ENCODE data around the gene DIP2B.

The DIP2B gene

GRCh38 chr12:50728417-50728816 lies 223.6 kb downstream of the DIP2B start:
- no peaks in the 10 kb centered on the region for H3K27me3 ChIP-seq
- no peaks in the 10 kb centered on the region for H3K9me3 ChIP-seq
- no peaks in the 10 kb centered on the region for H3K4me1 ChIP-seq (ENCODE audit: control insufficient read depth in 1 of 2, insufficient read depth in 1 of 2, low read depth in 1 of 2, low read length in 1 of 2)
- H3K4me3 ChIP-seq (ENCODE audit: low read depth in 1 of 2, low read length in 1 of 2) = no peak overlapping the region
- peaks cover 99% of the 10 kb centered on the region for H3K36me3 ChIP-seq
- TF ChIP-seq CTCF (IDR thresholded peaks at IDR 0.05) = no peak
- H3K27ac ChIP-seq = no peak overlapping the region

- no peak overlapping the region for H3K4me3 ChIP-seq (ENCODE audit: low read depth in 1 of 2, low read length in 1 of 2)
- no peaks in the 10 kb centered on the region for H3K4me1 ChIP-seq (ENCODE audit: control insufficient read depth in 1 of 2, insufficient read depth in 1 of 2, low read depth in 1 of 2, low read length in 1 of 2)
- no peak for TF ChIP-seq CTCF (IDR thresholded peaks at IDR 0.05)
- no peaks in the 10 kb centered on the region for H3K9me3 ChIP-seq
- no peak overlapping the region for H3K27ac ChIP-seq
- no peaks in the 10 kb centered on the region for H3K27me3 ChIP-seq
- peaks cover 99% of the 10 kb centered on the region for H3K36me3 ChIP-seq
These were observed 224.1 kb downstream of the DIP2B start for GRCh38 chr12:50728841-50729240.

GRCh38 chr12:50732591-50732990 lies 227.8 kb downstream of the DIP2B start:
- no peak overlapping the region for H3K4me3 ChIP-seq (ENCODE audit: low read depth in 1 of 2, low read length in 1 of 2)
- TF ChIP-seq CTCF (IDR thresholded peaks at IDR 0.05) = no peak
- H3K27ac ChIP-seq = no peak overlapping the region
- H3K4me1 ChIP-seq (ENCODE audit: control insufficient read depth in 1 of 2, insufficient read depth in 1 of 2, low read depth in 1 of 2, low read length in 1 of 2) = no peaks in the 10 kb centered on the region
- no peaks in the 10 kb centered on the region for H3K27me3 ChIP-seq
- no peaks in the 10 kb centered on the region for H3K9me3 ChIP-seq
- H3K36me3 ChIP-seq = peaks cover 99% of the 10 kb centered on the region

GRCh38 chr12:50733706-50734105 lies 228.9 kb downstream of the DIP2B start:
- Histone ChIP-seq H3K4me3 (ENCODE audit: low read depth in 1 of 2, low read length in 1 of 2) (no peak overlapping the region), H3K27me3 (no peaks in the 10 kb centered on the region), H3K36me3 (peaks cover 99% of the 10 kb centered on the region), H3K4me1 (ENCODE audit: control insufficient read depth in 1 of 2, insufficient read depth in 1 of 2, low read depth in 1 of 2, low read length in 1 of 2) (no peaks in the 10 kb centered on the region), H3K27ac (no peak overlapping the region), H3K9me3 (no peaks in the 10 kb centered on the region)
- TF ChIP-seq CTCF (IDR thresholded peaks at IDR 0.05) = no peak

- no peaks in the 10 kb centered on the region for H3K4me1 ChIP-seq (ENCODE audit: control insufficient read depth in 1 of 2, insufficient read depth in 1 of 2, low read depth in 1 of 2, low read length in 1 of 2)
- no peaks in the 10 kb centered on the region for H3K27me3 ChIP-seq
- no peak for TF ChIP-seq CTCF (IDR thresholded peaks at IDR 0.05)
- peaks cover 99% of the 10 kb centered on the region for H3K36me3 ChIP-seq
- H3K27ac ChIP-seq = no peak overlapping the region
- H3K9me3 ChIP-seq = no peaks in the 10 kb centered on the region
- no peak overlapping the region for H3K4me3 ChIP-seq (ENCODE audit: low read depth in 1 of 2, low read length in 1 of 2)
These were observed 229.9 kb downstream of the DIP2B start for GRCh38 chr12:50734409-50735263.

All from neutrophil (primary cell).